ENCODE measurements around the gene MS4A15.

Gene MS4A15

DNA sequence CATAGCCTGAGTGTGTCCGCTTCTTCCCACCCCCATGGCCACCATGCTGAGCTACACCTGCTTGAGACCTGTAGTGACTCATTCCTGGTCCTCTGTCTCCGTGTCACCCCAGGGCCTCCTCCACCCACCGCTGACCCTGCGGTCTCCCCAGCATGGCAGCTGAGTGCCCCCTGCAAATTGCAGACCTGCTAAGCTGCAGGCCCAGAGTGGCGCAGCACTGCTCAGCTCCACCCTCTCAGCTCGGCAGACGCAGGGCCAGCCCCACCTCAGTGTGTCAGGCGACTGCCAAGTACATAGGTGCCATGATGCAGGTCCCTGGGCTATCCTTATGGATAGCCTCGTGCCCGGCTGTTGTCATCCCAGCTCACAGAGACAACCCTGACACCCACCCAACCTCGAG is 13.1 kb downstream of the MS4A15 start:
- Mint-ChIP-seq H3K4me3 (no peak overlapping the region), H3K36me3 (ENCODE audit: low read depth) (no peaks in the 10 kb centered on the region), H3K27ac (no peak overlapping the region), H3K4me1 (peaks cover 22% of the 10 kb centered on the region), H3K27me3 (ENCODE audit: low read depth, poor library complexity) (peaks cover 26% of the 10 kb centered on the region), H3K9me3 (no peaks in the 10 kb centered on the region)
- DNase-seq: no peak
- TF ChIP-seq, protein P1, sequence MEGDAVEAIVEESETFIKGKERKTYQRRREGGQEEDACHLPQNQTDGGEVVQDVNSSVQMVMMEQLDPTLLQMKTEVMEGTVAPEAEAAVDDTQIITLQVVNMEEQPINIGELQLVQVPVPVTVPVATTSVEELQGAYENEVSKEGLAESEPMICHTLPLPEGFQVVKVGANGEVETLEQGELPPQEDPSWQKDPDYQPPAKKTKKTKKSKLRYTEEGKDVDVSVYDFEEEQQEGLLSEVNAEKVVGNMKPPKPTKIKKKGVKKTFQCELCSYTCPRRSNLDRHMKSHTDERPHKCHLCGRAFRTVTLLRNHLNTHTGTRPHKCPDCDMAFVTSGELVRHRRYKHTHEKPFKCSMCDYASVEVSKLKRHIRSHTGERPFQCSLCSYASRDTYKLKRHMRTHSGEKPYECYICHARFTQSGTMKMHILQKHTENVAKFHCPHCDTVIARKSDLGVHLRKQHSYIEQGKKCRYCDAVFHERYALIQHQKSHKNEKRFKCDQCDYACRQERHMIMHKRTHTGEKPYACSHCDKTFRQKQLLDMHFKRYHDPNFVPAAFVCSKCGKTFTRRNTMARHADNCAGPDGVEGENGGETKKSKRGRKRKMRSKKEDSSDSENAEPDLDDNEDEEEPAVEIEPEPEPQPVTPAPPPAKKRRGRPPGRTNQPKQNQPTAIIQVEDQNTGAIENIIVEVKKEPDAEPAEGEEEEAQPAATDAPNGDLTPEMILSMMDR (IDR thresholded peaks at IDR 0.05): no peak

DNA sequence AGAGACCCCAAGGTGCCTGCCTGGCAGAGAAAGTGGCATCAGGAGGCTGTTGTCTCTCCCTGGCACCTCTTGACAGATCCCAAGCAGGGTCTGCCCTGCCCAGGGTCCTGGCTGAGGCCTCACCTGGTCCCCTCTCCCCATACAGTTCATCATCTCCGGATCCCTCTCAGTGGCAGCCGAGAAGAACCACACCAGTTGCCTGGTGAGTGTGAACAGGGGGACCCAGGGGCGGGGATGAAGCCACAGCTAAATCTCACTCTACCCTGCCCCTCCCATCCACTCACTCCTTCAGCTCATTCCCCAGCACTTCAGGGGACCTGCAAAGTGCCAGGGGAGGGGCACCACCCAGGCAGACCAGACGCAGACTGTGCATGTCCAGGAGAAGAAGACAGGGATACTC is 14.5 kb downstream of the MS4A15 start:
- no peak for DNase-seq
- Mint-ChIP-seq H3K4me3 (no peak overlapping the region), H3K27ac (no peak overlapping the region), H3K27me3 (ENCODE audit: low read depth, poor library complexity) (peaks cover 31% of the 10 kb centered on the region), H3K4me1 (peaks cover 26% of the 10 kb centered on the region), H3K36me3 (ENCODE audit: low read depth) (no peaks in the 10 kb centered on the region), H3K9me3 (no peaks in the 10 kb centered on the region)
- TF ChIP-seq, protein P1 (IDR thresholded peaks at IDR 0.05): no peak

DNA sequence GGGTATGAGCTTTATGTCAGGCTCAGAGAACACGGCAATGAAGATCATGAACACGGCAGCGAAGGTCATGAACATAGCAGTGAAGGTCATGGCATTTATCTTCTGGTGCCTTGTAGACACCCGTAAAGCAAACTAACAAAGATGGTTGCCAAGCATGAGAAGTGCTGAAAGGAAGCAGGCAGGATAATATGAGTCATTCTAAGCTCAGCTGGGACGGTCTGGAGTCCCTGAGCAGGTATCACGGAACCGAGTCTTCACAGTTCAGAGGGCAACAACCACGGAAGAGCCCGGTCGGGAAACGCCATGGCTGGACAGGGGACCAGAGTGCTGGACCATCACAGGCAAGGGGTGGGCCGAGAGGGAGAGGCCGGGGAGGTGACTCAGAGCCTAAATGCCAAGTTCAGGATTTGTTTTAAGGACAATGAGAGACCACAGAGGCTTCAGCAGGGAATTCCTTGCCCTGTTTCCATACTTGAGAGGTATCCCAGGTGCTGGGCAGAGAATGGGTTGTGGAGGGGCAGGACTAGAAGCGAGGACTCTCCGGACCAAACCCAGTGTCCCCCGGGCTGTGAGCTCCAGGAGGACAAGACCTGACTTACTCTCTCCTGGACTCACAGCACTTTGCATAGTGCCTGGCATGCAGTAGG is 15.3 kb downstream of the MS4A15 start:
- H3K4me1 Mint-ChIP-seq: peaks cover 24% of the 10 kb centered on the region
- no peaks in the 10 kb centered on the region for H3K9me3 Mint-ChIP-seq
- peaks cover 22% of the 10 kb centered on the region for H3K27me3 Mint-ChIP-seq (ENCODE audit: low read depth, poor library complexity)
- TF ChIP-seq, protein P1 (IDR thresholded peaks at IDR 0.05): no peak
- no peak for DNase-seq
- H3K36me3 Mint-ChIP-seq (ENCODE audit: low read depth): no peaks in the 10 kb centered on the region
- H3K27ac Mint-ChIP-seq: no peak overlapping the region
- no peak overlapping the region for H3K4me3 Mint-ChIP-seq

DNA sequence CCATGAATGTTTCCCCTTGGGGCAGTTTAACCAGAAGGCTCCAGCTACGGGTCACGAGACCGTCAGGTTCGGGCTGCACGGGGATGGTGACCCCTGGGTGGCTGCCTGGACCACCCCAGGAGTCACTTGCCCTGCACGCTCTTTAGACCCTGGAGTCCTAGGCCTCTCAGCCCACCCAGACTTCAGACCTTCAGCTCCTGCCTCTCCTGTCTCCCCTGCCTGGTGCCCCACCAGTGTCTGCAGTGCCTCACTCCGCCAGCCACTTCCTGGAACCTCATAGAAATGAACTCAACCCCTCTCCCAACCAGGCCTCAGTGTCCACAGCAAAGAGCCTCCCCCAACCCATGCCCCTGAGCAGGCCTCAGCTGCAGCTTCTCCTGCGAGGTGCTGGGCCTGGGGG is 16.0 kb downstream of the MS4A15 start:
- H3K27ac Mint-ChIP-seq: no peak overlapping the region
- H3K36me3 Mint-ChIP-seq (ENCODE audit: low read depth): no peaks in the 10 kb centered on the region
- no peak for DNase-seq
- peaks cover 21% of the 10 kb centered on the region for H3K27me3 Mint-ChIP-seq (ENCODE audit: low read depth, poor library complexity)
- peaks cover 22% of the 10 kb centered on the region for H3K4me1 Mint-ChIP-seq
- TF ChIP-seq, protein P1 (IDR thresholded peaks at IDR 0.05): no peak
- no peaks in the 10 kb centered on the region for H3K9me3 Mint-ChIP-seq
- no peak overlapping the region for H3K4me3 Mint-ChIP-seq

DNA sequence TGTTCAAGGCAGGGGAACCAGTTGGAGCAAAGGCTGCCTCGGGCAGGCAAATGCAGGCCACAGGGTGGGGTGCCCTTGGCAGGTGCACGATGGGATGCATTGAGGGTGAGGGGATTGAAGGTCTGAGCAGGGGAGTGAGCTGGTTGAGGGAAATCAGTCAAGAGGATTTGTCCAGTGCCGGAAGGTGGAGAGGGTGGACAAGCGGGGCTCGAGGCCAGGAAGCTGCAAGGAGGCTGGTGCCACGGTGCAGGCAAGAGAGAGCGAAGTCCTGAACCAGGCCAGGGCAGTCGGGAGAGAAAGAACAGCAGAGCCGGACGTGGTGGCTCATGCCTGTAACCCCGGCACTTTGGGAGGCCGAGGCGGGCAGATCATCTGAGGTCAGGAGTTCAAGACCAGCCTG is 18.1 kb downstream of the MS4A15 start:
- no peaks in the 10 kb centered on the region for H3K36me3 Mint-ChIP-seq (ENCODE audit: low read depth)
- no peak for DNase-seq
- no peaks in the 10 kb centered on the region for H3K9me3 Mint-ChIP-seq
- peaks cover 22% of the 10 kb centered on the region for H3K4me1 Mint-ChIP-seq
- no peak overlapping the region for H3K27ac Mint-ChIP-seq
- peaks cover 18% of the 10 kb centered on the region for H3K27me3 Mint-ChIP-seq (ENCODE audit: low read depth, poor library complexity)
- no peak overlapping the region for H3K4me3 Mint-ChIP-seq
- TF ChIP-seq, protein P1 (IDR thresholded peaks at IDR 0.05): no peak

DNA sequence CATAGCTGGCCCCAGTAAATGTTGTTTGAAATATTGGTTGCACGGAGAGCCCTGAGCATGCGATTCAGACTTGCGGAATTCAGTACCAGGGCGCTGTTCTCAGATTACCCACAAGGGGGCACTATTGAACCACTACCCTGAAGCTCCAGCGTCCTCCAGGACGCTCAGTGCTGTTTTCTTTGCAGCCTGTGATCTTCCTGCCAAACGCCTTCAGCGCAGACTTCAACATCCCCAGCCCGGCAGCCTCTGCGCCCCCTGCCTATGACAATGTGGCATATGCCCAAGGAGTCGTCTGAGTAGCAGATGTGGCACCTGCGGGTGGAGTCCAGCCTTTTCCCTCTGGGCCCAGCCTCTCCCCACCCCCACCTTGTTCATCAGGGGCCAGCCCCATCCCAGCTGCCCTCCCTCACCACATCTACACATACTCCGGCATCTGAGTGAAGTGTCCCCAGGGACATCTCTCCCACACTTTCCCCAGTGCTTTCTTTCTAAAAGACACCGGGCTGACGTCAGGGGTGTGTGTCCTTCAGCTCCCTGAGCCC is 18.8 kb downstream of the MS4A15 start:
- Mint-ChIP-seq H3K27me3 (ENCODE audit: low read depth, poor library complexity) (peaks cover 18% of the 10 kb centered on the region), H3K27ac (no peak overlapping the region), H3K4me3 (no peak overlapping the region), H3K9me3 (no peaks in the 10 kb centered on the region), H3K36me3 (ENCODE audit: low read depth) (no peaks in the 10 kb centered on the region), H3K4me1 (peaks cover 22% of the 10 kb centered on the region)
- TF ChIP-seq, protein P1 (IDR thresholded peaks at IDR 0.05): peak; percentile 93
- DNase-seq: peak; percentile 91
